Measurements from ENCODE around the gene EFHC1. TPM values are rescaled to one million over a fixed set of nuclear protein-coding genes. Genes with fewer than 3 reads are reported as not detected.

The EFHC1 gene
- total RNA-seq, 8 experiments from 2014 or later, result 15.5 to 74.2 (median 32.0) TPM

DNA sequence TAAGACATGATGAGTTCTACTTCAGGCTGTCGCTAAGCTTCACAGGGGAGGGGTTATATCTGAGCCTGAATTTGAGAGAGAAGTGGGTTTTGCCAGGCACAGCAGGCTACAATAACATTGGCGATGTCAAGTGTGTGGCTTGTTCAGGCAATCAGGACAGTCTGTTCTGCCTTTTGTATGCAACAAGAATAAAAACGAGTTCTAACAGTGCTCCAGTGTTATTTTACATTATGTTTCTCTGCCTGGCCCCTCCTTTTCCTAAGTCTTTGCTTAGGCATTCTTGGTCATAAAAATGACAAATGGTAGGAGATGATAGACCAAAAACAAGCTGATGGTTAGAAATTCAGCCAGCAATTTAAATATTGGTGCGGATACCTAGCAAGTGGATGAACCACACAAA lies 31.4 kb upstream of the EFHC1 start:
- no peak overlapping the region for H3K27ac ChIP-seq
- in situ Hi-C loops (cut with MboI; ENCODE audit: low pct_unique_long_range_greater_than_20kb in 2 of 9, low sequenced_read_pairs in 9 of 9, unreplicated experiment in 9 of 9), result loop anchor here in 1 of 9 experiments (25.0 kb wide), 1 partner anchor 101 kb away; the partner anchor contains the start of gene MCM3
- ATAC-seq (replicated peaks in 6 of 8), result no peak
- no peak overlapping the region for H3K4me3 ChIP-seq
- WGBS, 10 experiments, result 57 to 98% (median 84%) methylated on average over 1 to 3 of the region's 4 CpGs; no CpG with 5 or more reads in 2 of the 10 experiments
- H3K4me1 ChIP-seq (replicated peaks in 1 of 2), result peaks cover 2 to 11% of the 10 kb centered on the region in 2 donors

DNA sequence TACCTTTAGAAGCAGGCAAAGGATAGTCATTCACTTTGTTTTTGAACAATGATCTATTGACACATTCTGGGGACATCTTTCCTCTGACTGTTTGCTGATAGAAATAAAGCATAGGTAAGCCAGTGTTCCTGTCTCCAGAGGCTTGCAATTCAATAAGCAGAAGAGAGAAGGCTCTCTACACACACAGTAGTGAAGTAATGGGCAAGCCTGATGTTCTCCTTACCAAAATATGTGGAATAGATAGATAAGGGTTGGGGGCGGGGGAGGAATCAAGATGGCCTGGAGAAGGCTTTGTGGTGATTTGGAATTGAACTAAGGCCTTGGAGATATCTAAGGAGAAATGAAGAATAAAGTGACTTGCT lies 30.9 kb upstream of the EFHC1 start:
- 80 to 100% (median 80%) methylated on average over 1 of the region's 1 CpG; no CpG with 5 or more reads in 6 of the 10 experiments for WGBS, 10 experiments
- no peak for ATAC-seq (replicated peaks in 6 of 8)
- no peak overlapping the region for H3K27ac ChIP-seq
- no peak overlapping the region for H3K4me3 ChIP-seq
- peaks cover 2 to 11% of the 10 kb centered on the region in 2 donors for H3K4me1 ChIP-seq (replicated peaks in 1 of 2)
- in situ Hi-C loops (cut with MboI; ENCODE audit: low pct_unique_long_range_greater_than_20kb in 2 of 9, low sequenced_read_pairs in 9 of 9, unreplicated experiment in 9 of 9), result loop anchor here in 1 of 9 experiments (25.0 kb wide), 1 partner anchor 102 kb away; the partner anchor contains the start of gene MCM3

DNA sequence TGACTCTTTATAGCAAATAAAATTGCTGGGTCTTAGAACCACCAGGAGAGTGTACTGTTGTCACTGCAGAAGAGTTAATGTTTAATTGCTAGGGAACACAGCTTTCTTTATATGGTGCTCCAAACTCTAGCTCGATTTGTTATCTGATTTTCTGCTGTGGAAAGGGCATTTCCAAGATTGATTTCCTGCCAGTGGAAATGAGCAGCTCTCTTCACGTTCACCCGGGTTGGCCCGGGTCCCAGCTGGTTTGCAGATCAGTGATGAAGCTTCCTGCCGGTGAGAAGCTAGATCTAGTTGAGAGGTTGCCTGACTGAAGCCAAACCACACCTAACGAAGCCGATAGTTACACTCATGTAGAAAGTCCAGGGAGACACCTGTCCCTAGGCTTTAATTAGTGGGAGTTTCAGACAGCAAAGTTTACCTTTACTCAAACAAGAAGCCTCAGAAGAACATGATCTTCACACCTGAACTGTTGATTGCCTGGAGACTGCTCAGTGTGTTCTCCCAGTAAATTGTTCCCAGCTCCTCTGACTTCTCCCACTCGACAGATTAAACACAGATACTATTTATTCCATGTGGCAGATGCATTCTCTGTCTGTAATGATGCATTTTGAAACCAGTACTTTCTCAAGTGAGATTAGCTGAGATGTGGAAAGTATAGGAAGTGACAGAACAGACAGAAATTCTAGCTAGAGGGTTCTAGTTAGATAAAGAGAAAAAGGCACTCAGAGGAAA lies 30.3 kb upstream of the EFHC1 start:
- peak in 4 of 8 experiments; percentile 36 to 48 (median 43) for ATAC-seq (replicated peaks in 6 of 8)
- Histone ChIP-seq H3K4me3 (no peak overlapping the region), H3K4me1 (replicated peaks in 1 of 2) (peaks cover 2 to 11% of the 10 kb centered on the region in 2 donors), H3K27ac (no peak overlapping the region)
- in situ Hi-C loops (cut with MboI; ENCODE audit: low pct_unique_long_range_greater_than_20kb in 2 of 9, low sequenced_read_pairs in 9 of 9, unreplicated experiment in 9 of 9), result loop anchor here in 1 of 9 experiments (25.0 kb wide), 1 partner anchor 102 kb away; the partner anchor contains the start of gene MCM3
- 0 to 76% (median 38%) methylated on average over 1 to 6 of the region's 8 CpGs; no CpG with 5 or more reads in 1 of the 10 experiments for WGBS, 10 experiments

DNA sequence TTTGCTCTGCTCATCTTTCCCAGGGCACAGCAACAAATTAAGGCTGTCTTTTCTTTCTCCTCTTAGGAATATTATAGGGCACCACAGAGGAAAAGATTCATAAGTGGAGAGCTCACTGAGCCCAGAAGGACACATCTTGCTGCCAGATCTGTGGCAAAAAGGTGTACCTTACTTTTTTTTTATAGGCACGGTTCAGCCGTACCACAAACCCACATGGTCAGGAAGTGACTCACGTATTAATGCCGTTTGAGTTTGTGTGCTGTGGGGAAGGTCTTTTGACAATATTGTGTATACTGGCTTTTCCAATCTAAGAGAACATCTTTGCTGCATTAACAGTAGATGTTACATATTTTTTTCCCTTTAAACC lies 29.8 kb upstream of the EFHC1 start:
- Histone ChIP-seq H3K27ac (no peak overlapping the region), H3K4me3 (no peak overlapping the region), H3K4me1 (replicated peaks in 1 of 2) (peaks cover 2 to 11% of the 10 kb centered on the region in 2 donors)
- in situ Hi-C loops (cut with MboI; ENCODE audit: low pct_unique_long_range_greater_than_20kb in 2 of 9, low sequenced_read_pairs in 9 of 9, unreplicated experiment in 9 of 9), result loop anchor here in 1 of 9 experiments (25.0 kb wide), 1 partner anchor 103 kb away; the partner anchor contains the start of gene MCM3
- WGBS, 10 experiments, result 8 to 100% (median 80%) methylated on average over 1 to 4 of the region's 4 CpGs; no CpG with 5 or more reads in 2 of the 10 experiments
- ATAC-seq (replicated peaks in 6 of 8), result peak in 2 of 8 experiments; percentile 70 to 77

DNA sequence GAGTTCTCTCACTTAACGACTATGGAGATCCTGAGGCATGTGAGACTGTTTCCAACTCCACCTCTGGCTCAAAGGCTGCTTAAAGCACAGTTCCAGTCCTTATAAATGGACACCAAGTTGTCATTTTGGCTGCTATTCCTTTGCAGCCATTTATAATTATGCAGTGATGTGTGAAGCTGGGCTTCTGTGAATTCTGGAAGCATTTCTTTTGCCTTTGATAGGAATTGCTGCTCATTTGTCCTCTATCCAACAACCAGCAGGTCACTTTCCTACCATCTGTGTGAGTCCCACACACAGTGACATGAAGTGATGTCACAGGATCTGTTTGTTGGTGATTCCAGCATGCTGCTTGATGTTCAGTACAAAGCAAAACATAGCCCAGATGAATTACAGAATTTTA lies 28.5 kb upstream of the EFHC1 start:
- in situ Hi-C loops (cut with MboI; ENCODE audit: low pct_unique_long_range_greater_than_20kb in 2 of 9, low sequenced_read_pairs in 9 of 9, unreplicated experiment in 9 of 9), result loop anchor here in 1 of 9 experiments (25.0 kb wide), 1 partner anchor 104 kb away; the partner anchor contains the start of gene MCM3
- H3K27ac ChIP-seq, result no peak overlapping the region
- peaks cover 2 to 11% of the 10 kb centered on the region in 2 donors for H3K4me1 ChIP-seq (replicated peaks in 1 of 2)
- 57 to 100% (median 80%) methylated on average over 1 of the region's 1 CpG; no CpG with 5 or more reads in 5 of the 10 experiments for WGBS, 10 experiments
- ATAC-seq (replicated peaks in 6 of 8), result peak in 2 of 8 experiments; percentile 30 to 38
- H3K4me3 ChIP-seq, result no peak overlapping the region

DNA sequence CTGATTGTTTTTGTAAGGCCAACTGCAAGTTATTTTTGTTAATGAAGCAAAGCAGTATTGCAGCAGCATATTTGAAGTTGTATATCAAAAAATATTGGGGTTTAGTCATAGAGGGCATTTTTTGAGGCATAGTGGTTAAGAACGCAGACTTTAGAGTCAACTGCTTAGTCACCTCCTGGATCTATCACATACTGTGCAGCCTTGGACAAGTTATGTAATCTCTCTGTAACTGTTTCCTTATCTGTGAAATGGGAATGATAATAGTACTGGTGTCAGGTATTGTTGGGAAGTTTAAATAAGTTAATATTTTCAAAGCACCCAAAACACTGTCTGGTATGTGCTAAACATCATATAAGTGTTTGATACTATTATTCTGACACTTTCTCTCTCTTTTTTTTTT lies 27.2 kb upstream of the EFHC1 start:
- in situ Hi-C loops (cut with MboI; ENCODE audit: low pct_unique_long_range_greater_than_20kb in 2 of 9, low sequenced_read_pairs in 9 of 9, unreplicated experiment in 9 of 9), result loop anchor here in 1 of 9 experiments (25.0 kb wide), 1 partner anchor 106 kb away; the partner anchor contains the start of gene MCM3
- no peak for ATAC-seq (replicated peaks in 6 of 8)
- Histone ChIP-seq H3K27ac (no peak overlapping the region), H3K4me3 (no peak overlapping the region), H3K4me1 (replicated peaks in 1 of 2) (peaks cover 2 to 11% of the 10 kb centered on the region in 2 donors)
- 33 to 100% (median 71%) methylated on average over 1 of the region's 1 CpG; no CpG with 5 or more reads in 1 of the 10 experiments for WGBS, 10 experiments

DNA sequence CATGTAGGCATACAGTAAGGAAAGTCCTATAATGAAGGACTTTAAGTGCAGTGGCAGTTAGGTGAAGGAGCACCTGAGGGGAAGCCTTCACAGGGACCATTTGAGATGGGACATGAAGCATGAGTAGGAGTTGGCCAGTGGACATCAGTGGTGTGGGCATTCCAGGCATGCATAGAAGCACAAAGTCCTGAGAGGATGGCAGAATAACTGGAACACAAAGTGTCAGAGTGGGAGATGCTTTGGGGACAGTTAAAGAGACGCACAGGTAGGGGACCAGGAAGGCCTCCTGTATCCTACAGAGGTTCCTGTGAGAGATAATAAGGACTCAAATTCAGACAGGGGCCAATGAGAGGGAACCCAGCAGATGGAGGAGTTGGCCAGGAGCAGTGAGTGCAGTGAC lies 26.4 kb upstream of the EFHC1 start:
- no peak for ATAC-seq (replicated peaks in 6 of 8)
- 80 to 100% methylated on average over 1 of the region's 1 CpG; no CpG with 5 or more reads in 8 of the 10 experiments for WGBS, 10 experiments
- Histone ChIP-seq H3K27ac (no peak overlapping the region), H3K4me3 (no peak overlapping the region), H3K4me1 (replicated peaks in 1 of 2) (peaks cover 2 to 11% of the 10 kb centered on the region in 2 donors)
- in situ Hi-C loops (cut with MboI; ENCODE audit: low pct_unique_long_range_greater_than_20kb in 2 of 9, low sequenced_read_pairs in 9 of 9, unreplicated experiment in 9 of 9), result loop anchor here in 1 of 9 experiments (25.0 kb wide), 1 partner anchor 106 kb away; the partner anchor contains the start of gene MCM3

DNA sequence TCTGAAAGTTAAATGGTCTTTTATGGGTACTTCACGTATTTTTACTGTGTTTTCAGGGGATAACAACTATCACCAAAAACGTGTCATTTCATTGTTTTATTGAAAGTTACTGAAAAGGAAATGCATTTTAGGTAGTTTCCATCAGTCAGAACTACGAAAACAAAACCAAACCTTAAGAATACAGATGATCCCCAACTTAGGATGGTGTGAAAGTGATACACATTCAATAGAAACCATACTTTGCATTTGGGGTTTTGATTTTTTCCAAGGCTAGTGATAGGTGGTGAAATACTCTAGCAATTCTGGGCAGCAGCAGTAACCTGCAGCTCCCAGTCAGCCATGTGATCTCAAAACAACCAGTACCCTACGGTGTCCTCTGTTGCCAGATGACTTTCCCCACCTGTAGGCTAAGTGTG lies 25.9 kb upstream of the EFHC1 start:
- in situ Hi-C loops (cut with MboI; ENCODE audit: low pct_unique_long_range_greater_than_20kb in 2 of 9, low sequenced_read_pairs in 9 of 9, unreplicated experiment in 9 of 9), result loop anchor here in 1 of 9 experiments (25.0 kb wide), 1 partner anchor 107 kb away; the partner anchor contains the start of gene MCM3

DNA sequence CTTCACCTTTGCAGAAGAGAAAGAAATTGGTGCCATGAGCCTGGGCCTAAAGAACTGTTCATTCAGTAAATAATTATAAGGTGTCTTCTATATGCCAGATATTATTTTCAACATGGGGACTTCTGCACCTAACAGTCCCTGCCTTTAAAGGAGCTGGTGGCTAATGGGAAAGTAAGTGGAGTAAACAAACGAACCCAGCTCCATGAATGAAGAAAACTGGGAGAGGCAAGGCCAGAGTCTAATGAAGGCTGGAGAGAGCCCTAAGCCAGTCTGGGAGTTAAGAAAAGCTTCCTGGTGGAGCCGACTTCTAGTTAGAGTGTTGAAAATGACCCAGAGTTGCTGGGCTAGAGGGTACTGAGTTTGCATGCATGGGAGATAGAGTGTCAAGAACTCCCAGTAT lies 24.2 kb upstream of the EFHC1 start:
- Histone ChIP-seq H3K4me1 (replicated peaks in 1 of 2) (peaks cover 0 to 4% of the 10 kb centered on the region in 2 donors), H3K4me3 (no peak overlapping the region), H3K27ac (no peak overlapping the region)
- no peak for ATAC-seq (replicated peaks in 6 of 8)
- in situ Hi-C loops (cut with MboI; ENCODE audit: low pct_unique_long_range_greater_than_20kb in 2 of 9, low sequenced_read_pairs in 9 of 9, unreplicated experiment in 9 of 9), result loop anchor here in 1 of 9 experiments (25.0 kb wide), 1 partner anchor 109 kb away; the partner anchor contains the start of gene MCM3
- whole genome bisulfite sequencing, 10 experiments, result 70 to 100% (median 80%) methylated on average over 1 to 2 of the region's 2 CpGs; no CpG with 5 or more reads in 5 of the 10 experiments

More for the DNA sequence above, 25.9 kb upstream of the EFHC1 start:
- Histone ChIP-seq H3K4me1 (replicated peaks in 1 of 2) (peaks cover 2 to 6% of the 10 kb centered on the region in 2 donors), H3K4me3 (no peak overlapping the region), H3K27ac (no peak overlapping the region)
- 40 to 100% (median 87%) methylated on average over 1 to 4 of the region's 4 CpGs; no CpG with 5 or more reads in 3 of the 10 experiments for WGBS, 10 experiments
- ATAC-seq (replicated peaks in 6 of 8), result no peak

DNA sequence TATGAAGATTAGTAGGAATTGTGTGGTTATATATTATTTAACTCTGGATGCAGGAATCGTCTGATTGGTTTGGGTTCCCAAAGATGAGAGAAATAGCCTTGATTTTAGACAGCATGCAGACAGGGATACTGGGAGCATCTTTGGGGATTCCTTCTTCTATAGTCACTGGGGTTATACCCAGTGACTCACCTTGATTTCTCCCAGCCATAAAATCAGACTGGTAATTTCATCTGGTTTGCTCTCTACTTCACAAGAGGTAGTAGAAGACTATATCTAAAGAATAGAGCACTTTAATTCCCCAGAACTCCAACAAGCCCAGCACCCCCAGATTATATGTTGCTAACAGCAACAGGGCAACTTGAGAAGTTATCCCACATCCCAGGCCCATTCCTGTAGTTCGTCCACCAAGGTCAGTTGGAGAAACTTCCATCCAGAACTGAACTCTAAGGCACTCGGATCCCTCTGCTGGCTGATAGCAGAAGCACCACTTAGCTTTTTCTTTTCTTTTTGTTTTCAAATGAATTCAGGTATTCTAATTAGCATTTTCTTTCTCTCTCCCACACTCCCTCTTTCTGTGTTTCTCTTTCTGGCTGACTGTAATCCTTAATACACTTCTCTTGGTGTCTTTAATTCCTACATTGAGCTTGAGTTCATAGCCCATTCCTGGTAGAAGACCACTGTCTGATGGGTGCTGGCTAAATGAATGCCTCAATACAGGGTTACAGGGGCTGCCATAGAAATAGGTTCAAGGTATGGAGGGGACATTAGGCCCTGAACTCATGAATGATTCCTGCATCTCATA lies 20.4 kb upstream of the EFHC1 start:
- Histone ChIP-seq H3K4me3 (no peak overlapping the region), H3K4me1 (replicated peaks in 1 of 2) (peaks cover 0 to 2% of the 10 kb centered on the region in 2 donors), H3K27ac (no peak overlapping the region)
- in situ Hi-C loops (cut with MboI; ENCODE audit: low pct_unique_long_range_greater_than_20kb in 2 of 9, low sequenced_read_pairs in 9 of 9, unreplicated experiment in 9 of 9), result loop anchor here in 4 of 9 experiments (10.0 to 25.0 kb wide), 4 partner anchors 105 to 263 kb away; partner anchors contain the start of genes MCM3 (in 2 of the 4), TMEM14A (in 1 of the 4) and TRAM2 (in 1 of the 4)
- WGBS, 10 experiments, result 0 to 54% (median 10%) methylated on average over 1 to 3 of the region's 3 CpGs; no CpG with 5 or more reads in 2 of the 10 experiments
- ATAC-seq (replicated peaks in 6 of 8), result peak in 4 of 8 experiments; percentile 66 to 81 (median 77)

DNA sequence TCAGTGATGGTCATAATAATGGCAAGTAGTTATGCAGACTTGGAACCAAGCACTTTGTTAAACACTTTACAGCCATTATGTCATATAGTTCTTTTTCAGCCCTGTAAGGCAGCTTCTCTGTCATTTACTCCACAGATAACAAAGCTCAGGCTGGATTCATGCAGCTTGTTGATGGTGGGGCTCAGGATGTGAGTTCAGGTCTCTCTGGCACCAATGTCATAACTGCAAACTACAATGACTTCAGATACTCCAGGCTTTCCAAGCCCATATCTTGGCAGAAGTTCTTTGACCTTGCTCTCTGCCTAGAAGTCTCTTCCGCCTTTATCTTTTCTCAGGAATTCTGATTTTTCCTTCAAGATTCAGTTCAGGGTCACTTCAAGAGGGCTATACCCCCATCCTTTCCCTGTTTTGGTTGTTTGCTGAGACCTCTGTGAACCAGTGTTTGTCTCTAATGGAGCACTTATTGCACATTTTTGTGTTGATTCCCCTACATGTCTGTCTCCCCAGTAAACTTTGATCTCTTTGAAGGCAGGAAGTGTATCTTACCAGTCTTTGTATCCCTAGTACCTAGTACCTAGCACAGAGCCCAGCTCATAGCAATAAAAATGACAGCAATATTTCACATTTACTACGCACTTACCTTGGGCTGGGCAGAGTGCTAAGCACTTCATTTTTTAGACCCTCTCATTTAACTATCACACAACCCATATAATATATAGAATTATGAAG lies 19.7 kb upstream of the EFHC1 start:
- Histone ChIP-seq H3K4me1 (replicated peaks in 1 of 2) (peaks cover 0 to 2% of the 10 kb centered on the region in 2 donors), H3K27ac (no peak overlapping the region), H3K4me3 (no peak overlapping the region)
- ATAC-seq (replicated peaks in 6 of 8), result no peak
- in situ Hi-C loops (cut with MboI; ENCODE audit: low pct_unique_long_range_greater_than_20kb in 2 of 9, low sequenced_read_pairs in 9 of 9, unreplicated experiment in 9 of 9), result loop anchor here in 4 of 9 experiments (10.0 to 25.0 kb wide), 4 partner anchors 106 to 262 kb away; partner anchors contain the start of genes MCM3 (in 1 of the 4), TMEM14A (in 1 of the 4) and TRAM2 (in 1 of the 4)
- WGBS, 10 experiments, result 60 to 100% (median 100%) methylated on average over 1 to 2 of the region's 2 CpGs; no CpG with 5 or more reads in 1 of the 10 experiments

Data from motor neuron (in vitro differentiated cells).